Left lobe of liver (tissue), 2 donors: ENCODE measurements around the gene COL23A1. TPM values are rescaled to one million over a fixed set of nuclear protein-coding genes. Genes with fewer than 3 reads are reported as not detected.
A peak's percentile ranks its signal among the peaks of the same experiment; 100 is the strongest.

Experiments used
- ATAC-seq: fragments of 200-7000 bp; cut with Tn5 transposase; one replicate; pipeline ENCODE4 v1.9.1; 2020; ENCODE audit warnings: mild to moderate bottlenecking, moderate library complexity
- DNase-seq: peaks from one replicate; pipeline ENCODE4 v3.0.0-alpha.2; 2020; ENCODE audit warnings: low spot score
- total RNA-seq: library from RNA; stranded (reverse); gene quantifications from one replicate; pipeline ENCODE4 v1.2.1, GENCODE V29; 2021
- donor health status: DM: no; HTN: no; CAD: no; lungs with moderate emphysema.
- donor health status: DM: no; HTN: yes; CAD: no.

Gene COL23A1
- total RNA-seq, 1 donor from 2014 or later: 1.2 TPM

GRCh38 chr5:178335302-178336030 is 254.7 kb downstream of the COL23A1 start:
- DNase-seq (peak; percentile 81), ATAC-seq (peak; percentile 23)

- no peak for ATAC-seq
- no peak for DNase-seq
Measured at GRCh38 chr5:178334861-178335260, 255.3 kb downstream of the COL23A1 start.

GRCh38 chr5:178333821-178334481 is 256.2 kb downstream of the COL23A1 start:
- ATAC-seq (no peak), DNase-seq (no peak)

GRCh38 chr5:178332210-178332641 is 258.0 kb downstream of the COL23A1 start:
- peak; percentile 17 for ATAC-seq
- DNase-seq: no peak

- DNase-seq (peak; percentile 88), ATAC-seq (peak; percentile 74)
Measured at GRCh38 chr5:178331491-178331996, 258.6 kb downstream of the COL23A1 start.

GRCh38 chr5:178330791-178331404 is 259.3 kb downstream of the COL23A1 start:
- DNase-seq: no peak
- ATAC-seq: peak; percentile 18

GRCh38 chr5:178328826-178329730 is 261.1 kb downstream of the COL23A1 start:
- DNase-seq: no peak

GRCh38 chr5:178327931-178328711 is 262.1 kb downstream of the COL23A1 start:
- DNase-seq (no peak), ATAC-seq (no peak)

More at GRCh38 chr5:178328826-178329730, 261.1 kb downstream of the COL23A1 start:
- ATAC-seq: no peak

GRCh38 chr5:178327446-178327845 is 262.7 kb downstream of the COL23A1 start:
- DNase-seq: no peak
- ATAC-seq: no peak

GRCh38 chr5:178326374-178326715 is 263.8 kb downstream of the COL23A1 start:
- ATAC-seq (no peak), DNase-seq (no peak)

GRCh38 chr5:178325679-178326373 is 264.4 kb downstream of the COL23A1 start:
- DNase-seq (no peak), ATAC-seq (no peak)

GRCh38 chr5:178325311-178325678 is 264.9 kb downstream of the COL23A1 start:
- no peak for ATAC-seq

GRCh38 chr5:178324481-178325310 is 265.5 kb downstream of the COL23A1 start:
- ATAC-seq (no peak), DNase-seq (no peak)

More at GRCh38 chr5:178325311-178325678, 264.9 kb downstream of the COL23A1 start:
- DNase-seq: no peak

GRCh38 chr5:178323961-178324360 is 266.2 kb downstream of the COL23A1 start:
- ATAC-seq (no peak), DNase-seq (no peak)

GRCh38 chr5:178323541-178323865 is 266.7 kb downstream of the COL23A1 start:
- DNase-seq (no peak), ATAC-seq (no peak)

GRCh38 chr5:178322736-178323540 is 267.3 kb downstream of the COL23A1 start:
- ATAC-seq: no peak

GRCh38 chr5:178320281-178320855 is 269.8 kb downstream of the COL23A1 start:
- no peak for ATAC-seq

More at GRCh38 chr5:178322736-178323540, 267.3 kb downstream of the COL23A1 start:
- no peak for DNase-seq

More at GRCh38 chr5:178320281-178320855, 269.8 kb downstream of the COL23A1 start:
- DNase-seq: no peak
